ENCODE data around the gene ATG7.
"Not testable (repeated sequence)": the region's sequence is repeated elsewhere in the genome, so short reads cannot be mapped to it uniquely, and the experiment has no call there.

Gene ATG7

GRCh38 chr3:11255537-11255936 lies 16.7 kb upstream of the ATG7 start:
- not testable (repeated sequence) for DNase-seq

- DNase-seq, result no peak
These were observed 13.2 kb upstream of the ATG7 start for GRCh38 chr3:11258958-11259357.

GRCh38 chr3:11260460-11260859 lies 11.7 kb upstream of the ATG7 start:
- no peak for DNase-seq

- no peak for DNase-seq
These were observed 3.2 kb upstream of the ATG7 start for GRCh38 chr3:11269007-11269406.

- no peak for DNase-seq
These were observed 843 bp downstream of the ATG7 start for GRCh38 chr3:11272906-11273574.

- DNase-seq, result no peak
These were observed 1.7 kb downstream of the ATG7 start for GRCh38 chr3:11273891-11274291.

- DNase-seq, result no peak
These were observed 2.5 kb downstream of the ATG7 start for GRCh38 chr3:11274566-11275142.

- DNase-seq, result no peak
These were observed 3.7 kb downstream of the ATG7 start for GRCh38 chr3:11275926-11276325.

- no peak for DNase-seq
These were observed 4.7 kb downstream of the ATG7 start for GRCh38 chr3:11276901-11277300.

- no peak for DNase-seq
These were observed 10.3 kb downstream of the ATG7 start for GRCh38 chr3:11282250-11283138.

- no peak for DNase-seq
These were observed 10.9 kb downstream of the ATG7 start for GRCh38 chr3:11283139-11283475.

GRCh38 chr3:11284011-11284410 lies 11.8 kb downstream of the ATG7 start:
- DNase-seq, result no peak

- DNase-seq, result no peak
These were observed 13.3 kb downstream of the ATG7 start for GRCh38 chr3:11285471-11285870.

- no peak for DNase-seq
These were observed 15.2 kb downstream of the ATG7 start for GRCh38 chr3:11287404-11287803.

- DNase-seq, result no peak
These were observed 15.9 kb downstream of the ATG7 start for GRCh38 chr3:11288021-11288491.

- no peak for DNase-seq
These were observed 16.8 kb downstream of the ATG7 start for GRCh38 chr3:11288786-11289637.

- DNase-seq, result no peak
These were observed 17.7 kb downstream of the ATG7 start for GRCh38 chr3:11289864-11290263.

GRCh38 chr3:11290743-11291680 lies 18.8 kb downstream of the ATG7 start:
- DNase-seq, result no peak

- DNase-seq, result no peak
These were observed 19.6 kb downstream of the ATG7 start for GRCh38 chr3:11291808-11292207.

- no peak for DNase-seq
These were observed 24.9 kb downstream of the ATG7 start for GRCh38 chr3:11297126-11297525.

GRCh38 chr3:11300970-11301369 lies 28.8 kb downstream of the ATG7 start:
- DNase-seq, result no peak

GRCh38 chr3:11302444-11302843 lies 30.2 kb downstream of the ATG7 start:
- no peak for DNase-seq

All from NCI-H774 (cell line).